Activated CD4-positive, CD25-positive, alpha-beta regulatory T cell treated with anti-CD3 and anti-CD28 coated beads, Interleukin-2, amount 50 U/mL, for 16 hours (primary cell): Measurements from ENCODE around the gene SENP1.
"Not testable (repeated sequence)": the region's sequence is repeated elsewhere in the genome, so short reads cannot be mapped to it uniquely, and the experiment has no call there.

ENCODE experiments used
- DNase-seq: peaks from one replicate; pipeline ENCODE4 v3.0.0-alpha.2; 2020; ENCODE audit warnings: low read depth, low spot score

The SENP1 gene

DNA sequence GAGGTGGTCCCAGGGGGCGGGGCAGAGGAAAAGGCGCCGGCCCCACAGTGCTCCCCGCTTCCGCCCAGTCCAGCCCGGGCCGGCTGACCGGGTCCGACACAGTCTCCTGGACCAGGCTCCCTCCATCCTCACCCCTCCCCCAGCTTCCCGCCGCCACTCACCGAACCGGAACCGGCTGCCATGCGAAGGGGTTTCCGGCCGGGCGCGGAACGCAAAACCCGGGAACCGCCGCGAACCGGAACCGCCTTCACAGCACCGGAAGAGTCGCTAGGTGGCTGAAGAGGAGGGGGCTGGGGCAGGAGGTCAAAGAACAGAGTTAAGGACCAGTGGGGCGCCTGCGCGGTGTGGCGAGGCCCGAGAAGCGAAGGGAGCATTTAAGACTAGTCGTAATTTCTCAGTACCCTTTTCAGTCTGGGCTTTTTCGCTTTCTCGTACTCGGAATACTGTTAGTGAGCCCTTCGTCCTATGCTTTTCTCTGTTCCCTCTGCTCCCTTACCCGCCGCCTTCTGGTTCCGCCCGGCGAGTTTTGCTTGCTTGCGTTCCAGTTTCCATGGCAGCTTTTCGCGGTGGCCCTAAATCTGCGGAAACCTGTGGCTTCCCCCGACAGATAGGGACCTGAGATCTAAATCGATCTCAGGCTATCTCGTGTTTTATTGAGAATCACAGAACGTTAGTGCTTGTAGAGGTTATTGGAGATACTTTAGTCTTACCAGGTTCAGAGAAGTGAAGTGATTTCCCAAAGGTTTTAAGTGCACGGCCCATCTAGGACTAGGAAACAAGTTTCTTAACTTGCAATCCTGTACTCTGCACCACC is at the start of gene SENP1:
Gene SENP1, minus strand, starts transcription at position 213 of the 814 bp plus-strand sequence. CDS start 4,607 bp downstream, outside the sequence.
- peak; percentile 75 for DNase-seq

DNA sequence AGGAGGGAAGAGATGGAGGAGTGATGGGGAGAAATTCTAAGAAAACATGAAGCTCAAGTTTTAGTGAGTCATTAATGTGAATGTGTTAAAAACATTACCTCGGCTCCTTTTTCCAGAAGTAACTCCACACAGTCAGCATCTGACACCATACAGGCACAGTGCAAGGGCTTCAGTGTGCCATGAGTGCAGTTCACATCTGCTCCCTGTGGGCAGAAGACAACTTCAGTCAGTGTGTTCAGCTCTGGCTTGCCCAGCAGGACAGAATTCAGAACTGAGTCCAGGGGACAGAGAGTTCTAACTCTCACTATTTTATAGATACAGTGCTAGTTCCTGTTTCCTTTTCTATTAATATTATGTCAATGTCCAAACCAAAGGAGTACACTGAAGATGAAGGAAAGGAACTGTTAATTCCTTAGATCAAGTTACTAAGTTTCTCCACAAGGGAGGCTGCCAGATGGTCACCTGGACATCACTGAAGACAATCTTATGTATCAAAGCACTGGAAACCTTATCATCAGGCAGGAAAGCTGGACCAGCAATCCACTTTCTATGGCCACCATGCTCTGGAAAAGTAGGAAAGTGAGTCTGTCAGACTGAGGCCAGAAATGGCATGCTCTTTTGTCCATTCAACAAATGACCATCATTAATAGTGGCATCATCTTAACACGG is 45.4 kb upstream of the SENP1 start:
- DNase-seq = no peak

DNA sequence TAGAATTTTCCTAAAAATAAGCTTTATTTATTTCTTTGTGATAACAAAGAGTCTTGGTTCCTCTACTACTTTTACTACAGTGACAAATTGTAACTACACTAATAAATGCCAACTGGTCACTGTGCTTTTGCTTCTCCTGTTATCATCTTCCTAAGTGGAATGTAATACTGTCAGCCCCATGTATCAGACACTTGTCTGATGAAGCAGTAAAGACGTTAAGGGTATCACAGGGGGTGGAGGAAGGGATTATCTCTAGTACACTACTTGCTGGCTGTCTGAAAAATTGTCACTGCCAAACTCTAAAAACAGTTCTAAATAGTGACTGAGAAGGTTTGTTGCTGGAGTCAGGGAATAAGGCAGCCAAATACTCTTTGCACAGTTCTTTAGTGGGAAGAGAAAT is 40.1 kb upstream of the SENP1 start:
- no peak for DNase-seq

DNA sequence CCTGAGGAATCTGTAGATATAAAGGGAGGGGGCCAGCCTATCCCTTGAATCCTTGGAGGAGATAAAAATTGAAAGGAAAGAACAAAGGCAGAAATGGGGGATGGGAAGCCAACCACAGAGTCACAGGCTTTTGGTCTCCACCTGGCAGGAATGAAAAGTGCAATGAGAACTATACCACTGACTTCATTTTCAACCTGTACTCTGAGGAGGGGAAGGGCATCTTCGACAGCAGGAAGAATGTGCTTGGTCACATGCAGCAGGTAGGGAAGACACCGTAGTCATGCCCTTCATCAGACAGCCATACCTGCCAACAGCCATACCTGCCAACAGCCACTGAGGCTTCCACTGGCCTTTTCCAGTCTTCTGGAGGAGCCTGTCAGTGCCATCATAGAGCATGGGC is 38.0 kb upstream of the SENP1 start:
- no peak for DNase-seq

DNA sequence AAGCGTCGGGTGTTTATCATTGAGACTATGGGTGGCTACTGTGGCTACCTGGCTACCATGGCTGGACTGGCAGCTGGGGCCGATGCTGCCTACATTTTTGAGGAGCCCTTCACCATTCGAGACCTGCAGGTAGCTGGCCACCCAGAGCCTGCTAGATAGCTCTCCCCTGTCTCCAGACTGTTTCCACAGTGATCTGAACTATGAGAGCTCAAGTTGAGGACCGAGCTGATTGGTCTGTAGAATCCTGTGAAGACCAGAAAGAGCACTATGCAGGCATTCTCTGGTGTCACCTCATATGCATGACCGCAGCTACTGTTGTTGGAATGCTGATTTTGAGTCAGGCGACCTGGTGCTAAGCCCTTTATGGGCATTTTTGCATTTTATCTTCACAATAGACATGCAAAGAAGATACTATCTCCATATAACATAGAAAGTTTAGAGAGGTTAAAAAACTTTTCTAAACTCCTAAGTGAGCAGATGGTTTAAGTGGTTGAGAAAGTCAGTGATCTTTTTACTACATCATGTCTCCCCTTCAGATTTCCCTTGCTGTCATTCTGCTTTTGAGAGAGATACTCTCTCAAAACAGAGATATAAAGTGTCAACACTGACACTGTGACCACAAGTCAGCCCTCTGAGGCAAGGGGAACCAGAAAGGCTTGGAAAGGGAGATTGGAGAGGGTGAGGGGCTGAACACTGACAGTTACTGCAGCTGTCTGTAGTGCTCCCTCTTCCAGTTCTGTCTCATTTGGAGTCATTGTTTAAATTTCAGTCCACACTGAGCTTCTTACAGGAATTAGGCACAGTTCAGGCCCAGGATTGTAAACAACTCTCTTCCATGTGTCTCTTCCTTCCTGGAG is 37.2 kb upstream of the SENP1 start:
- no peak for DNase-seq

DNA sequence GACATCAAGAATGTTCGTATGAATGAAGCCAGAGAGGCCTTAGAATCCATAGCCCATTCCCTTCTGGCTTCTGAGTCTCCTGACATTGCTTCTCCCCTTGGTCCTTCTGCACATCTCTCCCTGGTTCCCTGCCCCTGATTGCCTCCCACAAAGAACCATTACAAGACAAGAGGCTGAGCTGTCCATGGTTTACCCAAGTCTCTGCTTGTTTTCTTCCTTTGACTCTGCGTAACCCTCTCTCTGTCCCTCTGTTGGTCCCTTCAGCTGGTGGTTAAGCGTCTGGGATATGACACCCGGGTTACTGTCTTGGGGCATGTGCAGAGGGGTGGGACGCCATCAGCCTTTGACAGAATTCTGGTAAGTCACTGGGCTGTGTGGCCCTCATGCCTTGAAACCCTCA is 29.1 kb upstream of the SENP1 start:
- no peak for DNase-seq

DNA sequence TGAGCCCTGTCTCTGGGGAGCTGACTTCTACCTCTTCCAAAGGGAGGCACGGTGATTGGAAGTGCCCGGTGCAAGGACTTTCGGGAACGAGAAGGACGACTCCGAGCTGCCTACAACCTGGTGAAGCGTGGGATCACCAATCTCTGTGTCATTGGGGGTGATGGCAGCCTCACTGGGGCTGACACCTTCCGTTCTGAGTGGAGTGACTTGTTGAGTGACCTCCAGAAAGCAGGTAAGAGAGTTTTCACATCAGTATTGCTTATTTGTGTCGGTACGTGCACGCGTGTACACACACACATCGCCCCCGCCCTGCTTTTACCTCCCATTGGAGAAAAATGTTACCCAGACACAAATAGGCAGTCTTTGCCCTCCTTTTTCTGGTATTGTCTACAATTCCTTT is 26.9 kb upstream of the SENP1 start:
- no peak for DNase-seq

DNA sequence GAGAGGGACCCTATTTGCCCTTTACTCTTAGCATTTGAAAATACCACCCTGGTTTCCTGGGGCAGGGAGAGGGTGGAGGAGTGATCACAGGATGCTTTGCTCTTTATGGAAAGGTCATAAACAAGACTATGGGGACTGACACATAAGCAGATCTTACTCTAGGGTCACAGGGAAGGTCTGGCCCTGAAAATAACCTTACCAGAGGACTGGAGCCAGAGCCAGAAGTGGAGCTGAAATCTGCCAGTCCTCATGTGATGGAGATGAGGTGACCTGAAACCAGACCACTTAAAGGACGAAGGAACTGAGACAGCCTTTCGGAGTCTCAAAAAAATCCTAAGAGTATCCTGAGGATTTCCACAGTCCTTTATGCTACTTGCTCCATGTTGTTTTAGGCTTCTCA is 25.6 kb upstream of the SENP1 start:
- DNase-seq = no peak

DNA sequence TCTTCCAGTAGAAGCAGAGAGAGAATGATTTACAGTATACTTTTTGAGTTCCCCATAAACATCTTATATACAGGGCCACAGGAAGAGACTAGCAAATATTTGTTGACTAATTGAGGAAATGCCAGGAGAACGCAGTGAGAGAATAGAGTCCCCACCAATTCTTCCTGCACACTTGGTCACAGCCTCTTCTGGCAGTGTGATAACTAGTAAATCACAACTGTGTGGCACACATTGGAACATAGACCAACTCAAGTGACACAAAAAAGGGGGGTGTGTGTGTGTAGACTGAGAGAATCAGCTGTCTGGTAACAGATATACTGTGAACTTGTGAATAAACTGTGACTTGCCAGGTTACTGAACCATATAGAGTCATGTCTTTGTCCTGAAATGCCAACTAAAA is 23.5 kb upstream of the SENP1 start:
- no peak for DNase-seq

DNA sequence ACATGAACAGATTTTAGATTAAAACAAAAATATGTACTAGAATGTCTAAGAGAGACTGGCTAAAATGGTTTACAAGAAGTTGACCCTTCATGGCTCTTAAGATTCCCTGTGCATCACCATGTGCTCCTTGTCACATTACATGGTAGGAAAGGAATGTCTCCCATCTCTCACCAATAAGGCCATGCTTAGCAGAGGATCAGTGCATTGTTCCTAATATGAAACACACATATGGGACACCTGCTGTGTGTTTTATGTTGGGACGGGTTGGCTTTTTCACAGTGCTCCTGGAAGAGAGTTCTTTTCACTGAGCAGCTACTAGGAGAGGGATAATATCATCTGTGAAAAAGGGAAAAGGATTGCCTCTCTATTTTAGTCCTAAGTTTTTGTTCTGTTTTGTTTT is 22.9 kb upstream of the SENP1 start:
- DNase-seq = no peak

DNA sequence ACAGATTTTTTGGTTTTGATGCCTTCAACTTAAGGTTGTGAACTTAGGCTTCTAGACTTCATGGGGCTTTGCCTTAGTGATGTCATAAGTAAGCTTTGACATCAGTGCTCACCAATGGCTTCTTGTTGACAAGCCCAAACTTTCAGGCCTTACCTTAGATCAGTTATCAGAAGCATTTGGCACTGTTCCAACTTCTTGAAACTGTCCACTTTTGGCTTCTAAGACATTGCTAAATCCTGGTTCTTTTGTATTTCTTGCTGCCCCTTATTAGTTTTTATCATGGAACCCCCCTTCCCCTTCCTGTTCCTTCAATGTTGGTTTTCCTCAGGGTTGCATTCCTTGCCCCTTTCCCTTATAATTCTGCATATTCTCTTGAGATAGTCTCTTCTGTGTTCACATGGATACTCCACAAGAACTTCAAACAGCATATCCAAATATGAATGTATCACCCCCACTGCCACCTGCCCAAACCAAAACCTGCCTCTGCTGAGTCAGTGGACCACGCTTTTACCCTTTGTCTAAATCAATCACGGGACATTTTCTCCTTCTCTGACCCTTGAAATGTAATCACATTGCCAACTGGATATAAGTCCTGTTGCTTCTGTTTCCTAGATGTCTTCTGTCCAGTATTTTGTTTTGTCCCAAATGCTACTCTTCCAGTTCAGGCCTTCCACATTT is 21.2 kb upstream of the SENP1 start:
- DNase-seq = no peak

DNA sequence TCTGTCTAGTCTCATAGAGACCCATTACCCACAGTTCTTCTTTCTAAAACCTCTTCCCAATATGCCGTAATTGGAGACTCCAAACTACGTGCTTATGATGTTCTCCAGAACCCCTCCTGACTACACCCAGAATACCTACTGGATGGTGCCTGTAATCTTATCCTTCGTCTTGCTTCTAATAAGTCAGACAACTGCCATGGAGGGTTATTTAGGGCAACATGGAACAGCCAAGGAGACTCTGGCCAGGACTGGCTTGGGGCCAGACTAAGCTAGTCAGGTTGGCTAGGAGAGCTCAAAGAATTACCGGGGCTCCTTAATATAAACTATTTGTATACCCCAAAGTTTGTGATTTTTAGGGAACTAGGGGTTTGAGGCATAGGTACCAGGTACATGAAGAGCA is 20.1 kb upstream of the SENP1 start:
- no peak for DNase-seq

DNA sequence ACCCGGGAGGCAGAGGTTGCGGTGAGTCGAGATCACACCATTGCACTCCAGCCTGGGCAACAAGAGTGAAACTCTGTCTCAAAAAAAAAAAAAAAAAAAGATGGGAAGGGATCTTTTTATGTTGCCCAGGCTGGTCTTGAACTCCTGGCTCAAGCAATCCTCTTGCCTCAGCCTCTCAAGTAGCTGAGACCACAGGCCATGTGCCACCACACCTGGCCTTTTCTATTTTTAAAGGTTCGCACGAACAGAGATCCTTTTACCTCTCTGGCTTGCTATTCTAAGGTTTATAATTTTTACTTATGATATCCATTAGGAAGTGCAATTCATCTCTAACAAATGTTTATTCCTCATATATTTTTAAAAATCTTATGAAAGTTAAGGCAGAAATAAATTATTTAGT is 19.7 kb upstream of the SENP1 start:
- DNase-seq = not testable (repeated sequence)

DNA sequence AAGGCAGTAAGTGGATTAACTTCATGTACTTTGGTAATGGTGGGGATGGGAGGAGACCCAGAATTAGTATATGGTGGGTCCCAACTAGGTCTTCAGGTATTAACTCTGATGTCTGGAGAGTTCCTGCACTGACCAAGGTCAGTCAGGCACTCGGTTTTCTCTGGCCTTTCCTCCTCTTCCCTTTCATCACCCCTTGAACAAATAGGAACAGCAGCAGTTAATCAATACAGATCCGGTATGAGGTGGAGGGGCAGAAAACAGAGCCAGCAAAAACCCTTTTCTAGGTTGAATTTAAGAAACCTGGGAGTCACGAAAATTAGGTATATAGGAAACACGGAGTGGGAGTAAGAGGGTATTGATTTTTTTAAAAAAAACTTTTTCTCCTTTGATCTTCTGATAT is 17.3 kb upstream of the SENP1 start:
- no peak for DNase-seq

DNA sequence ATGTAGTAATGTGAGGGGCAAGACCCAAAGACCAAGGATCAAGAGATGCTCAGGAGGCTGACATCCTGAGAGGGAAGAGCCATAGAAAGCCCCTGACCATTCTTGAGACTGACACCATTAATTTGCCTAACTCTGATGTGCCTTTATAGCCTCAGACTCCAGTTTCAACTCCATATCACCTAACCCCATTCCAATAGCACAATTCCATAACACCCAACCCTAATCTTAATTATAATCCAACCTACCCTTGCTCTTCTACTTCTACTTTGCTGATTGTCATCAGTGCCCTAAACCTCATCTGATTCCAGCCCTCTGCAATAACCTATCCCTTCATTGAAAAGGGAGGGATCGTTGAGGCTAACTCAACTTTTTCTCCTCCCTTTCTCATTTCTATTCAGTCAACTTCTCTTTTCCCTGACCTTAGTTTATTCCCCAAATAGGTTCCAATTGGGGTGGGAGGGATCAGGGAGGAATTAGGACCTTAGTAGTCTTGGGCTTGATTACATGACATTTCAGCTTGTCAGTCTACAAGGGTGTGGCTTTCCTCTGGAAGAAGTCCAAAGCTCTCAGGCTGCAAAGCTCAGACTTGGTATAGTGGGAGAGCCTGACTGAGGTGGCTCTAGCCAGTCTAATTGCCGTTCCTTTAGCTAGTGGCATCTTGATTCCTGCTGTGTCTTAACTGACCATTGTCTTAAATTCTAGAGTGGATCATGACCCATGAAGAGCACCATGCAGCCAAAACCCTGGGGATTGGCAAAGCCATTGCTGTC is 16.4 kb upstream of the SENP1 start:
- DNase-seq = no peak

DNA sequence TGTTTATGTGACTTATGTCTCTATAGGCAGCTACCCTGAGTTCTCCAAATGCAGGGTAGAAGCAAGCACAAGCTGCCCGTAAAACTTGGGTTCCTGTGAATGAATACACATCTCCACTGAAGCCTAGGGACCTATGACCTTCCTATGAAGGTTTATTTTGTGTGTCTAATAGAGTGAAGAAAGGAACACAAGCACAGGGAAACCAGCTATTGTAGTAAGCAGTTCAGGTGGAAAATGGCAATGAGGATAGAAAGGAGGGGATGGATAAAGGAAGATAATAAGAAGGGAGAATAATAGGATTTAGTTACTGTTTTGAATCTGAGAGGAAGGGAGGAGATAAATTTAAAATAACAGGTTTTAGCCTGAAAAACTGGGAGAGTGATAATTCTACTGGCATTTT is 15.6 kb upstream of the SENP1 start:
- DNase-seq = no peak

DNA sequence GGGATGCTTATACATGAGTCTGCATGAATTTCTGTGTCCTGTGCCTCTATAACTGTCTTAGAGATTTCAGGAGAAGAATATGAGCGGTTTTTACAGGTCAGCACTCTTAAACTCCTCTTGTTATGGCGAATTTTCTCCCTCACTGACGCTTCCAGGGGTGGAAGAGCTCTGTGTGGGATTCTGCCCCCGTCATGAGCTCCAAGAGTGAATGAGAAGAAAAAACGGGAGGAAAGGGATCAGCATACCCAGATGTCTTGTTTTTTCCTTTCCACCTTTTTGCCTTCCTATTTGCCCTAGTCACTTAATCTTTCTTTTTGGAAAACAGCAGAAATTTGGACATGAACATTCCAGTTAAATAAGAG is 13.9 kb upstream of the SENP1 start:
- no peak for DNase-seq

DNA sequence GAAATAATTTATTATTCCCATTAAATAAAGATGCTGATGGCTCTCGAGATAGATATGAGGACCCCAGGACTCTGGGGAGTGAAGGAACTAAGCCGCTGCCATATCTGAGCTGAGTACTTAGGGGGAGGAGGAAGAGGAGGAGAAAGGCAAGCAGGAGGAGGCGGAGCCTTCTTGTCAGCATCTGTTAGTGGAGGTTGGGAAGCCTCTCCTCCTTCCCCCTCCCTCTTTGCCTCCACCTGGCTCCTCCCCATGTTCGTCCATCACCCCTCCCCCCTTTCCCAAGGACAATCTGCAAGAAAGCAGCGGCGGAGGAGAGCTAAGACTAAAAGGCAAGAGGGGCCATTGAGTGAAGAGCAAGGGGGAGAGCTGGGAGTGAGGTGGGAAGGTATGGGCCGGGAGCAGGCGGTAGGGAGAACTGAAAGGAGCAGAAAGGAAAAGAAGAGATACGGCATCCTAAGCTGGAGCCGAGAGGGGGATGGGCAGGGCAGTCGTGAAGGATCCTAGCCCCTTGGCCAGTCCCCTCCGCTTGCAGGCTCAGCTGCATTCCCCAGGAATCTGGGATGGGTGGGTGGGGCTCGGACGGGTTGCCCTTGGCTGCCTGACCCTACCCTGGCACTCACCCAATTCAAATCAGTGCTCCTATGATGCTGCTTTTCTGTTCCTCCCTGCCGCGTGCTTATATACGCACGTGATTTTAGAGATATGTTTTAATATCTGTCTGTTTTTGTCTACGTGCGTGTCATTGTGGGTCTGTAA is 13.4 kb upstream of the SENP1 start, which contains the start of gene PFKM:
Gene PFKM, plus strand, starts transcription at position 287 of the 756 bp plus-strand sequence. CDS start 3,411 bp downstream, outside the sequence.
- DNase-seq = peak; percentile 25

DNA sequence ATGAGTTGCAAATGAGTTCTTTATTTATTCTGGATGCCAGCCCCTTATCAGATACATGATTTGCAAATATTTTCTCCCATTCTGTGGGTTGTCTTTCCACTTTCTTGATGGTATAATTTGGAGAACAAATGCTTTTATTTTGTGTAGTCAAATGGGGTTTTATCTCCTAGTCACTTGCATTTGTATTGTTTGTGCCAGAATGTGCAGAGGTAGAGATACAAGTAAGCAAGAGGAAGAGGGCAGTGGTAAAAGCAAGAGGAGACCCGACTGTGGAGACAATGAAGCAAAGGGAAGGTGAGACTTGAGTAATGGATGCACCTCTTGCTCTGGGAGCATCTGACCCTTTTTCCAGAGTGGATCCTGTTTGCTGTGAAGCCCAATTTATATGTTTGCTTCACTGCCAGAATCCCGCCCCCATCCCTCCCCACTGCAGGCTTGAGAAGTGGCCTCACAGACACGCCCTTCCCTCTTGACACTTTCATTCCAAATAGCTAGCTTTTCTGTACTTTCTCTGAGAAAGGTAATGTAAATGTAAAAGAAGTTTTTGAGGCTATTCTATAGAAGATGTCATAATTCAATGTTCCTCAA is 12.5 kb upstream of the SENP1 start:
- no peak for DNase-seq

DNA sequence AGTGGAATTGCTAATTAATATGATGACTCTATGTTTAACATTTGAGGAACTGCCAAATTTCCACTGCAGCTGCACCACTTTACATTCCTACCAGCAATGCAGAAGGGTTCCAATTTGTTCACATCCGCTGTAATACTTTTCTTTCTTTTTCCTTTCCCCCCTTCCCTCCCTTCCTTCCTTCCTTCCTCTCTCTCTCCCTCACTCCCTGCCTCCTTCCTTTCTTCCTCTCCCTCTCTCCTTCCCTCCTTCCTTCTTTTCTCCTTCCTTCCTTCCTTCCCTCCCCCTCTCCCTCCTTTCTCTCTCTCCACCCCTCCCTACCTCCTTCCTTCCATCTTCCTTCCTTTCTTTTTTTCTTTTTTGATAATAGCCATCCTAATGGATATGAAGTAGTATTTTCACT is 10.1 kb upstream of the SENP1 start:
- no peak for DNase-seq
